ENCODE results near the gene ELAPOR1. TPM values are rescaled to one million over a fixed set of nuclear protein-coding genes. Genes with fewer than 3 reads are reported as not detected.

The ELAPOR1 gene
- total RNA-seq, 1 donor from 2014 or later, result 0.25 TPM

DNA sequence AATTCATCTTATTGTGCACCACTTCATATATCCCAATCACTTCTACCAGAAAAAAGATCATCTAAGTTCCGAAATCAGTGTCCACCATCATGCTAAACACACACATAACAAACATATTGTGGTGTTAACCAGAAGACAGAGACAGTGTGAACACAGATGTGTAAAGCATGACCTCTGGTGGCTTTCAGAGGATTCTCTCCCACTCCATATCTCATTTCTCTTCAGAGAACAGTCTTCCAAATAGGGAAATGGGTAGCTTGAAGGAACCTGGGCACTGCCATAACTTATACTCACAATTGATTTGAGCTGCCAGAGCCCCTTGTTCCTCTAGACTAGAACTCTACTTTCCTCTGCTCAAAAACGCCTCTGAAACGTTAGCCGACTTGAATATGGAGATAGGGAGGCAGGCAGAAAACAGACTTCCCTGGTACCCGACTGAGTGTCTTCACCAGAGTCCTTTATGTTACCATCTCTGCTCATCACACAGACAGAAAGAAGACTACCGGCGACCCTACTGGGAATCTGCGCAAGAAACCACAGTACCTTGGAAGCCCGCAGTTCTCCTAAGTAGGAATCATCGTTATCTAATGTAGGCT lies 1.8 kb upstream of the ELAPOR1 start:
- intact Hi-C loops (cut with DNase I), result no loop called here

DNA sequence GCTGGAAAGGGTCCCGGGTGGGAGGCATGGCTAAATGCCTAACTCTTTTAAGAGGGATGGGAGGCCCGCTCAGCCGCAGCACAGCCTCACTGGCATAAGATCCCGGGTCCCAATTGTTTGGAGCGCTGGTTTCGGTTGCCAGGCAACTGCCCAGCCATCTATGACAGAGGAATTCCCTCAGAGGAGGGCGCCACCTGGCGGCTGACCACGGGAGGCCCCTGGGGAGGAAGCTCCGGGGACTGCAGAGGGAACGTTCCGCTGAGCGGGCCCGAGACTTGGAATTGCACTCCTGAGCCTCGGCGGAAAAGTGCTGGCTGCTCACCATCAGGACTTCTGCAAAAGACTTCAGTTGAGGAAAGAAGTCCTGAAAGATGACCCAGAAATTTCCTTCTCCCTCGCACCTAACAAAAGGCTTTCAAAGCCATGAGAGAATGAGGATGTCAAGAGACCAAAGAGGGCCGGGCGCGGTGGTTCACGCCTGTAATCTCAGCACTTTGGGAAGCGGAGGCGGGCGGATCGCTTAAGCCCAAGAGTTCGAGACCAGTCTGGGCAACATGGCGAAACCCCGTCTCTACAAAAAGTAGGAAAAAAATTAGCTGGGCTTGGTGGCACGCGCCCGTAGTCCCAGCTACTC lies 1.1 kb upstream of the ELAPOR1 start:
- peaks cover 26% of the 10 kb centered on the region for H3K4me1 ChIP-seq
- no peaks in the 10 kb centered on the region for H3K36me3 ChIP-seq
- TF ChIP-seq POLR2AphosphoS5 (IDR thresholded peaks at IDR 0.05; ENCODE audit: insufficient read depth in 1 of 2, low read depth in 1 of 2) (peak; percentile 31 to 63), POLR2A (IDR thresholded peaks at IDR 0.05) (no peak), CTCF (IDR thresholded peaks at IDR 0.05) (peak; percentile 80 to 93 (median 92))
- H3K27ac ChIP-seq, result no peak overlapping the region
- intact Hi-C loops (cut with DNase I), result no loop called here
- DNase-seq (ENCODE audit: extremely low spot score in 2 of 2), result no peak
- no peaks in the 10 kb centered on the region for H3K27me3 ChIP-seq
- H3K4me3 ChIP-seq, result peak overlapping the region; percentile 36 to 59
- no peaks in the 10 kb centered on the region for H3K9me3 ChIP-seq

More for the DNA sequence above, 1.8 kb upstream of the ELAPOR1 start:
- Histone ChIP-seq H3K27me3 (no peaks in the 10 kb centered on the region), H3K27ac (no peak overlapping the region), H3K4me3 (peak overlapping the region in 1 of 2 donors; percentile 36), H3K36me3 (no peaks in the 10 kb centered on the region), H3K4me1 (peaks cover 26% of the 10 kb centered on the region), H3K9me3 (no peaks in the 10 kb centered on the region)
- DNase-seq (ENCODE audit: extremely low spot score in 2 of 2), result no peak
- TF ChIP-seq POLR2AphosphoS5 (IDR thresholded peaks at IDR 0.05; ENCODE audit: insufficient read depth in 1 of 2, low read depth in 1 of 2) (no peak), POLR2A (IDR thresholded peaks at IDR 0.05) (no peak), CTCF (IDR thresholded peaks at IDR 0.05) (no peak)

- no peaks in the 10 kb centered on the region for H3K27me3 ChIP-seq
- H3K4me1 ChIP-seq, result peaks cover 26% of the 10 kb centered on the region
- DNase-seq (ENCODE audit: extremely low spot score in 2 of 2), result no peak
- H3K4me3 ChIP-seq, result peak overlapping the region; percentile 36 to 59
- intact Hi-C loops (cut with DNase I), result no loop called here
- H3K9me3 ChIP-seq, result no peaks in the 10 kb centered on the region
- H3K27ac ChIP-seq, result no peak overlapping the region
- no peaks in the 10 kb centered on the region for H3K36me3 ChIP-seq
- TF ChIP-seq CTCF (IDR thresholded peaks at IDR 0.05), result no peak
- TF ChIP-seq POLR2A (IDR thresholded peaks at IDR 0.05), result no peak
- no peak for TF ChIP-seq POLR2AphosphoS5 (IDR thresholded peaks at IDR 0.05; ENCODE audit: insufficient read depth in 1 of 2, low read depth in 1 of 2)
Measured at GRCh38 chr1:109114342-109114674, 393 bp downstream of the ELAPOR1 start.

GRCh38 chr1:109115685-109116084 lies 1.8 kb downstream of the ELAPOR1 start:
- H3K27ac ChIP-seq, result no peak overlapping the region
- H3K4me1 ChIP-seq, result peaks cover 26% of the 10 kb centered on the region
- no peak overlapping the region for H3K4me3 ChIP-seq
- H3K36me3 ChIP-seq, result no peaks in the 10 kb centered on the region
- DNase-seq (ENCODE audit: extremely low spot score in 2 of 2), result no peak
- no peaks in the 10 kb centered on the region for H3K9me3 ChIP-seq
- TF ChIP-seq POLR2A (IDR thresholded peaks at IDR 0.05) (no peak), CTCF (IDR thresholded peaks at IDR 0.05) (no peak), POLR2AphosphoS5 (IDR thresholded peaks at IDR 0.05; ENCODE audit: insufficient read depth in 1 of 2, low read depth in 1 of 2) (no peak)
- H3K27me3 ChIP-seq, result no peaks in the 10 kb centered on the region
- intact Hi-C loops (cut with DNase I), result loop anchor here (5.0 kb wide), 1 partner anchor 363 kb away; no protein-coding TSS in a partner anchor

GRCh38 chr1:109116286-109116685 lies 2.4 kb downstream of the ELAPOR1 start:
- H3K4me1 ChIP-seq, result peaks cover 26% of the 10 kb centered on the region
- TF ChIP-seq CTCF (IDR thresholded peaks at IDR 0.05), result no peak
- no peak for TF ChIP-seq POLR2AphosphoS5 (IDR thresholded peaks at IDR 0.05; ENCODE audit: insufficient read depth in 1 of 2, low read depth in 1 of 2)
- TF ChIP-seq POLR2A (IDR thresholded peaks at IDR 0.05), result no peak
- no peak overlapping the region for H3K4me3 ChIP-seq
- intact Hi-C loops (cut with DNase I), result loop anchor here (5.0 kb wide), 1 partner anchor 364 kb away; no protein-coding TSS in a partner anchor
- DNase-seq (ENCODE audit: extremely low spot score in 2 of 2), result no peak
- H3K9me3 ChIP-seq, result no peaks in the 10 kb centered on the region
- H3K36me3 ChIP-seq, result no peaks in the 10 kb centered on the region
- no peak overlapping the region for H3K27ac ChIP-seq
- H3K27me3 ChIP-seq, result no peaks in the 10 kb centered on the region
